Lower lobe of right lung (tissue), 2 donors: Measurements from ENCODE around the gene AXL. TPM values are rescaled to one million over a fixed set of nuclear protein-coding genes. Genes with fewer than 3 reads are reported as not detected.

Source experiments
- ATAC-seq, 2 donors: fragments of 200-7000 bp; cut with Tn5 transposase; one replicate each; pipeline ENCODE4 v1.9.1; 2020 to 2022; ENCODE audit warnings: mild to moderate bottlenecking in 2 of 2, moderate library complexity in 2 of 2
- DNase-seq: peaks from one replicate; pipeline ENCODE4 v3.0.0-alpha.2; 2020
- H3K27ac ChIP-seq: fragments of 200-600 bp; one replicate; pipeline ENCODE4 v1.8.0; 2022
- H3K27me3 ChIP-seq: fragments of 200-600 bp; one replicate; pipeline ENCODE4 v1.8.0; 2022; ENCODE audit warnings: low read depth
- H3K36me3 ChIP-seq: fragments of 200-600 bp; one replicate; pipeline ENCODE4 v1.8.0; 2022; ENCODE audit warnings: mild to moderate bottlenecking
- H3K4me1 ChIP-seq: fragments of 200-600 bp; one replicate; pipeline ENCODE4 v1.8.0; 2022
- H3K4me3 ChIP-seq: fragments of 200-600 bp; one replicate; pipeline ENCODE4 v1.8.0; 2022; ENCODE audit warnings: mild to moderate bottlenecking
- H3K9me3 ChIP-seq: fragments of 200-600 bp; one replicate; pipeline ENCODE4 v1.8.0; 2022
- intact Hi-C: fragments of 100-400 bp; cut with DNase I; formaldehyde crosslinking; loops from one replicate; pipeline ENCODE4 v1.11.0; 2022
- total RNA-seq: library from RNA; stranded (reverse); fragmentation: NEBNext Ultra II Directional; extraction: Animal tissue kit (Norgen Biotek cat#: 25700); gene quantifications from one replicate; pipeline ENCODE4 v1.2.1, GENCODE V29; 2021
- TF ChIP-seq, protein P1 (sequence below): fragments of 200-600 bp; IDR thresholded peaks from one replicate; pipeline ENCODE4 v1.8.0; 2022; ENCODE audit warnings: antibody characterized with exemption, mild to moderate bottlenecking
- donor health status: DM: no; HTN: yes; CAD: no; lungs with severe emphysema.

The AXL gene
- total RNA-seq, 1 donor from 2014 or later, result 92.7 TPM

DNA sequence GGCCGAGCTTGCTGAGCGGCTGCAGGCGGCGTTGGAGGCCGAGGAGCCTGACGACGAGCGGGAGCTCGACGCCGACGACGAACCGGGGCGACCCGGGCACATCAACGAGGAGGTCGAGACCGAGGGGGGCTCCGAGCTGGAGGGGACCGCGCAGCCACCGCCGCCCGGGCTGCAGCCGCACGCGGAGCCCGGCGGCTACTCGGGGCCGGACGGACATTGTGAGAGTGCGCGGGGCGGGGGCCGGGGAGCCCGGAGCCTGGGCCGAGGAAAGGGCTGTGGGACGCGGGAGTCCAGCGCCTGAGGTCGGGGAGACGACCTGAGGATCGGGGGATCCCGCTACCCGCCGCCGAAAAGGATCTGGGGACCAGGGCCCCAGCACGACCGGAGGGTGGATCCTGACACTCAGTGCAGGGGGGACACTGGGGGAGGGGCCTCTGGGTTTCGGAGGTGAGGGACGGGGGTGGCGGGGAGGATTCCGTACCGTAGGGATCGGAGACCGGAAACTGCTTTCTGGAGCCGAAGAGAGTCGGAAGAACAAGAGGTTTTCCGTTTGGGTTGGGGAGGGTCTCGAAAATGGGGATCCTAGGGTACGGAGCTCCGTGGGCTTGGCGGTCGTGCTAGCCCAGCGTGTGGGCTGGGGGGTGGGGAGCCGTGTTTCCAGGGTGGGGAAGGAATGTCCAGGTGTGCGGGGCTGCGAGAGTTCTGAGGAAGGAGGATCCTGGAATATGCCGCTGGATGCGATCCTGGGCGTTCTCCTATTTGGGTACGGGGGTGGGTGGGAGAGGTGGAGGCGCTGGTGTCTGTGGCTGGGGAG lies 45.8 kb downstream of the AXL start:
- peak; percentile 75 for DNase-seq
- no peaks in the 10 kb centered on the region for H3K9me3 ChIP-seq
- H3K27me3 ChIP-seq, result no peaks in the 10 kb centered on the region
- H3K4me3 ChIP-seq, result peak overlapping the region; percentile 96
- ATAC-seq, result peak; percentile 4 to 15
- intact Hi-C loops, result no loop called here
- peaks cover 37% of the 10 kb centered on the region for H3K4me1 ChIP-seq
- H3K36me3 ChIP-seq, result peaks cover 25% of the 10 kb centered on the region
- TF ChIP-seq, protein P1, sequence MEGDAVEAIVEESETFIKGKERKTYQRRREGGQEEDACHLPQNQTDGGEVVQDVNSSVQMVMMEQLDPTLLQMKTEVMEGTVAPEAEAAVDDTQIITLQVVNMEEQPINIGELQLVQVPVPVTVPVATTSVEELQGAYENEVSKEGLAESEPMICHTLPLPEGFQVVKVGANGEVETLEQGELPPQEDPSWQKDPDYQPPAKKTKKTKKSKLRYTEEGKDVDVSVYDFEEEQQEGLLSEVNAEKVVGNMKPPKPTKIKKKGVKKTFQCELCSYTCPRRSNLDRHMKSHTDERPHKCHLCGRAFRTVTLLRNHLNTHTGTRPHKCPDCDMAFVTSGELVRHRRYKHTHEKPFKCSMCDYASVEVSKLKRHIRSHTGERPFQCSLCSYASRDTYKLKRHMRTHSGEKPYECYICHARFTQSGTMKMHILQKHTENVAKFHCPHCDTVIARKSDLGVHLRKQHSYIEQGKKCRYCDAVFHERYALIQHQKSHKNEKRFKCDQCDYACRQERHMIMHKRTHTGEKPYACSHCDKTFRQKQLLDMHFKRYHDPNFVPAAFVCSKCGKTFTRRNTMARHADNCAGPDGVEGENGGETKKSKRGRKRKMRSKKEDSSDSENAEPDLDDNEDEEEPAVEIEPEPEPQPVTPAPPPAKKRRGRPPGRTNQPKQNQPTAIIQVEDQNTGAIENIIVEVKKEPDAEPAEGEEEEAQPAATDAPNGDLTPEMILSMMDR, result no peak
- H3K27ac ChIP-seq, result peak overlapping the region; percentile 100

DNA sequence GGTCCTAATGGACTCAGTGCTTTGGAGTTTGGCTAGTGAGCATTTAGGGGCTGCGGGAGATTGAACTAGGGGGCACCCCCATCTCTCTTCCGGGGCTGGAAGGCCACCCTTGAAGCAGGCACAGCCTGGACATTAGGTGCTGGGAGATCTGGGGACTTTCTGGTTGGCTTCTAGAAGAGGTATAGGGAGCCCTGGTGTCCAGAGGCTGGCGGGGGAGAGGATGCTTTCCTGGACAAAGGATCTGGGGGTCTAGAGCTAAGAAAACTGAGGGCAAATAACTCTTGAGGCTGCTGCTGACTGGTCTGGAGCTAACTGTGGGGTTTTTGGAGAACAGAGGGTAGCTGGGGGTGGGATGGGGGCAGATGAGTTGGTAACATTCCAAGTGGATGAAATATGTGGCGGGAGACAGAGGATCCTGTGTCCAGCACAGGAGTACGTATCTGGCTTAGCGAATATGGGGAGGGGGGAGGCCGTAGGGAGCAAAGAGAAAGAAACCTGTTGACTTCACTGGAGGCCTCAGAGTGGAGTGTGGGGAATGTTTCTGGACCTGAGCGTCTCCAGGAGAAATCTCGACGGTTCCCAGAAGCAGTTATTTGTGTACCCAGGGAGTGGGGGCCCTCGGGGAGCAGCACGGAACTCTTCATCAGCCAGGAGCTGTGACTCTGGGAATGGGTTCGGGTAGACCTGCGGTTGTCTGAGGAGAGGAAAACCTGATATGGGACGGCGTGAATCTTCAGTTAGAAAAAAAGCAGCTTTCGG lies 46.6 kb downstream of the AXL start:
- DNase-seq, result no peak

DNA sequence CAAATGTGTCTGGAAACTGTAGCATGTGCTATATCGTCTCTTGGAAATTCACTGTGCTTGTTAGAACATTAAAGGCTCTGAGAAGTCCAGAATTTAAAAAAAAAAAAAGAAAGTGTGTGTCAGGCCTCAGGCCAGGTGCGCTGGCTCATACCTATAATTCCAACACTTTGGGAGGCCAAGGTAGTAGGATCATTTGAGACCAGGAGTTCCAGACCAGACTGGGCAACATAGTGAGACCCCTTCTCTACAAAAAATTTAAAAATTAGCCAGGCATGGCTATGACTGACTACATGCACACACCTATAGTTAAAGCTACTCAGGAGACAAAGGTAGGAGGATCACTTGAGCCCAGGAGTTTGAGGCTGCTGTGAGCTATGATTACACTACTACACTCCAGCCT lies 50.0 kb downstream of the AXL start:
- Histone ChIP-seq H3K36me3 (peaks cover 66% of the 10 kb centered on the region), H3K27me3 (no peaks in the 10 kb centered on the region), H3K4me1 (peaks cover 28% of the 10 kb centered on the region), H3K4me3 (no peak overlapping the region), H3K27ac (no peak overlapping the region), H3K9me3 (no peaks in the 10 kb centered on the region)
- ATAC-seq (no peak), DNase-seq (no peak)
- intact Hi-C loops, result no loop called here
- TF ChIP-seq, protein P1, result no peak

More for the DNA sequence above, 46.6 kb downstream of the AXL start:
- intact Hi-C loops, result no loop called here
- peaks cover 37% of the 10 kb centered on the region for H3K4me1 ChIP-seq
- no peak for ATAC-seq
- no peaks in the 10 kb centered on the region for H3K27me3 ChIP-seq
- H3K36me3 ChIP-seq, result peaks cover 31% of the 10 kb centered on the region
- TF ChIP-seq, protein P1, result no peak
- H3K27ac ChIP-seq, result peak overlapping the region; percentile 100
- no peaks in the 10 kb centered on the region for H3K9me3 ChIP-seq
- peak overlapping the region; percentile 96 for H3K4me3 ChIP-seq

DNA sequence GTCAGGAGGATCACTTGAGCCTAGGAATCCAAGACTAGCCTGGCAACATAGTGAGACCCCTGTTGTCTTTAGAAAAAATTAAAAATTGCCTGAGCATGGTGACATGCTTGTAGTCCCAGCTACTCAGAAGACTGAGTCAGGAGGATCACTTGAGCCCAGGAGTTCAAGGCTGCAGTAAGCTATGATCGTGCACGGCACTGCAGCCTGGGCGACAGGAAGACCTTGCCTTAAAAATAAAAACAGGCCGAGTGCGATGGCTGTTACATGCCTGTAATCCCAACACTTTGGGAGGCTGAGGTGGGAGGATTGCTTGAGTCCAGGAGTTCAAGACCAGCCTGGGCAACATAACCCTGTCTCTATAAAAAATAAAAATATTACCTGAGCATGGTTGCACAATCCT lies 50.5 kb downstream of the AXL start:
- Histone ChIP-seq H3K4me3 (no peak overlapping the region), H3K9me3 (no peaks in the 10 kb centered on the region), H3K4me1 (peaks cover 28% of the 10 kb centered on the region), H3K27me3 (no peaks in the 10 kb centered on the region), H3K27ac (no peak overlapping the region), H3K36me3 (peaks cover 71% of the 10 kb centered on the region)
- intact Hi-C loops, result no loop called here
- TF ChIP-seq, protein P1, result no peak
- ATAC-seq, result no peak
- no peak for DNase-seq

DNA sequence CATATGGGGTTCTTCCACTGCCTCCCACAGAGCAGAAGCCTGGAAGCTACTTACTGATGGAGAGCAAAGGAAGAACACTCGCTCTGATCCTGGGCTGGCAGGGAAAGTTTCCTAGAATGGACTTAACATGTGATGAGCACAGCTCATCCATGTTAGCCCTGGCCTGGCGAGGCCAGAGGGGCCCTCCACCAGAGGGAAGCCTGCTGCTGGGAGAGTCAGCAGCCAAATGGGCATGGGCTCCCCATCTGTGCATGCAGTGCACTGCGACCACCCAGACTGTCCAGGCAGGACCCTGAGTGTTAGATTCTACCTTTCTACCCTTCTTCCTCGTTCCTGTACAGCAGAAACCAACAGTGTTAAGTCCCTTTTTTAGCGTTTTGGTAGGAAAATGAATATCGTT lies 54.1 kb downstream of the AXL start:
- peaks cover 1% of the 10 kb centered on the region for H3K4me1 ChIP-seq
- intact Hi-C loops, result no loop called here
- TF ChIP-seq, protein P1, result no peak
- no peak overlapping the region for H3K27ac ChIP-seq
- H3K4me3 ChIP-seq, result no peak overlapping the region
- no peaks in the 10 kb centered on the region for H3K27me3 ChIP-seq
- H3K9me3 ChIP-seq, result no peaks in the 10 kb centered on the region
- H3K36me3 ChIP-seq, result peaks cover 100% of the 10 kb centered on the region
- ATAC-seq (no peak), DNase-seq (no peak)
